SU-DHL-6 (cell line): ENCODE measurements around the gene PSME3IP1.

Experiments
- H2AFZ ChIP-seq: fragments of 200-600 bp; sonication (generic); 2 replicates; pipeline ENCODE4 v1.6.1; 2014; ENCODE audit warnings: low read depth, mild to moderate bottlenecking, moderate library complexity, mixed read lengths, antibody characterized with exemption, low read length; ENCODE audit not compliant: severe bottlenecking
- H3F3A ChIP-seq: fragments of 200-600 bp; shearing (Covaris generic); 2 replicates; pipeline ENCODE4 v1.6.0; 2016; ENCODE audit warnings: antibody characterized with exemption, mild to moderate bottlenecking; ENCODE audit not compliant: insufficient read depth
- H3K27ac ChIP-seq: fragments of 200-600 bp; sonication (generic); 2 replicates; pipeline ENCODE4 v1.5.1; 2016; ENCODE audit warnings: low read depth, mild to moderate bottlenecking, low read length, moderate library complexity, mixed read lengths
- H3K27me3 ChIP-seq: fragments of 200-600 bp; sonication (generic), shearing (Covaris generic); 2 replicates; pipeline ENCODE4 v1.6.0; 2014; ENCODE audit warnings: mild to moderate bottlenecking, low read length
- H3K36me3 ChIP-seq: fragments of 200-600 bp; sonication (generic); 2 replicates; pipeline ENCODE4 v1.6.1; 2014; ENCODE audit warnings: mild to moderate bottlenecking, low read length, mixed read lengths
- H3K4me2 ChIP-seq: fragments of 300-600, 200-600 bp; shearing (Covaris generic), sonication (generic); 2 replicates; pipeline ENCODE4 v1.6.0; 2014; ENCODE audit warnings: low read length, low read depth, mild to moderate bottlenecking; ENCODE audit not compliant: poor library complexity, severe bottlenecking
- H3K4me3 ChIP-seq: fragments of 200-600 bp; sonication (generic); 2 replicates; pipeline ENCODE4 v1.5.1; 2014; ENCODE audit warnings: antibody characterized with exemption, low read length, mild to moderate bottlenecking, mixed read lengths; ENCODE audit not compliant: insufficient read depth, poor library complexity, severe bottlenecking
- H3K79me2 ChIP-seq: fragments of 200-600 bp; sonication (generic); 2 replicates; pipeline ENCODE4 v1.6.1; 2014; ENCODE audit warnings: mild to moderate bottlenecking, low read length, moderate library complexity; ENCODE audit not compliant: insufficient read depth
- H3K9ac ChIP-seq: fragments of 200-600 bp; sonication (generic); 2 replicates; pipeline ENCODE4 v1.7.0; 2014; ENCODE audit warnings: mild to moderate bottlenecking, low read length
- H3K9me2 ChIP-seq: fragments of 200-600 bp; sonication (generic); replicated peaks from 2 replicates; pipeline ENCODE4 v1.6.1; 2014; ENCODE audit warnings: low read length; ENCODE audit not compliant: insufficient read depth
- H3K9me3 ChIP-seq: fragments of 200-600 bp; sonication (generic); 2 replicates; pipeline ENCODE4 v1.6.1; 2014; ENCODE audit warnings: low read length, mixed read lengths; ENCODE audit not compliant: insufficient read depth
- H4K20me1 ChIP-seq: fragments of 200-600 bp; sonication (generic); 2 replicates; pipeline ENCODE4 v1.6.1; 2014; ENCODE audit warnings: low read depth, mild to moderate bottlenecking, antibody characterized with exemption, low read length, moderate library complexity, mixed read lengths
- EZH2phosphoT487 ChIP-seq: fragments of 200-600 bp; sonication (generic), shearing (Covaris generic); conservative IDR thresholded peaks from 2 replicates; pipeline ENCODE4 v1.6.1; 2018; ENCODE audit warnings: mild to moderate bottlenecking, antibody characterized with exemption, low read length, moderate library complexity, mixed read lengths
- TF ChIP-seq, protein P1 (sequence below): fragments of 200-600 bp; sonication (generic); IDR thresholded peaks from one replicate; pipeline ENCODE4 v1.5.1; 2017; ENCODE audit warnings: antibody characterized with exemption, mild to moderate bottlenecking, low read length, moderate library complexity; ENCODE audit not compliant: insufficient read depth, poor library complexity, severe bottlenecking

The PSME3IP1 gene

GRCh38 chr16:57106767-57107166 lies 79.1 kb downstream of the PSME3IP1 start:
- H3F3A ChIP-seq, result no peaks in the 10 kb centered on the region
- no peak overlapping the region for H3K4me2 ChIP-seq
- no peaks in the 10 kb centered on the region for H3K79me2 ChIP-seq
- H3K9ac ChIP-seq, result no peak overlapping the region
- no peaks in the 10 kb centered on the region for H3K27me3 ChIP-seq
- no peaks in the 10 kb centered on the region for H3K36me3 ChIP-seq
- TF ChIP-seq EZH2phosphoT487, result no peak
- TF ChIP-seq, protein P1, sequence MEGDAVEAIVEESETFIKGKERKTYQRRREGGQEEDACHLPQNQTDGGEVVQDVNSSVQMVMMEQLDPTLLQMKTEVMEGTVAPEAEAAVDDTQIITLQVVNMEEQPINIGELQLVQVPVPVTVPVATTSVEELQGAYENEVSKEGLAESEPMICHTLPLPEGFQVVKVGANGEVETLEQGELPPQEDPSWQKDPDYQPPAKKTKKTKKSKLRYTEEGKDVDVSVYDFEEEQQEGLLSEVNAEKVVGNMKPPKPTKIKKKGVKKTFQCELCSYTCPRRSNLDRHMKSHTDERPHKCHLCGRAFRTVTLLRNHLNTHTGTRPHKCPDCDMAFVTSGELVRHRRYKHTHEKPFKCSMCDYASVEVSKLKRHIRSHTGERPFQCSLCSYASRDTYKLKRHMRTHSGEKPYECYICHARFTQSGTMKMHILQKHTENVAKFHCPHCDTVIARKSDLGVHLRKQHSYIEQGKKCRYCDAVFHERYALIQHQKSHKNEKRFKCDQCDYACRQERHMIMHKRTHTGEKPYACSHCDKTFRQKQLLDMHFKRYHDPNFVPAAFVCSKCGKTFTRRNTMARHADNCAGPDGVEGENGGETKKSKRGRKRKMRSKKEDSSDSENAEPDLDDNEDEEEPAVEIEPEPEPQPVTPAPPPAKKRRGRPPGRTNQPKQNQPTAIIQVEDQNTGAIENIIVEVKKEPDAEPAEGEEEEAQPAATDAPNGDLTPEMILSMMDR, result no peak
- H3K9me3 ChIP-seq, result no peaks in the 10 kb centered on the region
- no peaks in the 10 kb centered on the region for H4K20me1 ChIP-seq
- H2AFZ ChIP-seq, result no peak overlapping the region
- no peaks in the 10 kb centered on the region for H3K9me2 ChIP-seq
- H3K4me3 ChIP-seq, result no peak overlapping the region
- no peak overlapping the region for H3K27ac ChIP-seq

- no peak overlapping the region for H2AFZ ChIP-seq
- no peak overlapping the region for H3K27ac ChIP-seq
- no peaks in the 10 kb centered on the region for H4K20me1 ChIP-seq
Observed at GRCh38 chr16:57105184-57105583, 80.7 kb downstream of the PSME3IP1 start.

DNA sequence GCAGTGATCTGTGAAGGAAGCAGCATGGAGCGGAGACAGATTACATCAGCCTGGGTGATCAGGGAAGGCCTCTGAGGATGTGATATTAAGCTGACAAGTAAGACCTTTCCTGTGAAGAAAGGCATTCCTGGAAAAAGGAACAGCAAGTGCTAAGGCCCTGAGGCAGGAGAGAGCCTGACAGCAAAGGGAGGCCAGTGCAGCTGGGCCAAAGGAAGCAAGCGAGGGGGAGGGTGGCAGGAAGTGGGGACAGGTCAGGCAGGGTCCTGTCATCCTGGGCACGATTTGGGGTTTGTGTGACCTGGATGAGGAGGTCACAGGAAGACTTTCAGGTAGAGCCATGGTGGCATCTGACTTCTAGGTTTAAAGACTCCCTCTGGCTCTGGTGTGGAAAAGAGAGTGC lies 81.1 kb downstream of the PSME3IP1 start:
- Histone ChIP-seq H3K79me2 (no peaks in the 10 kb centered on the region), H2AFZ (no peak overlapping the region), H3K9ac (no peak overlapping the region), H3K4me3 (no peak overlapping the region), H3F3A (no peaks in the 10 kb centered on the region), H3K36me3 (no peaks in the 10 kb centered on the region), H3K27me3 (no peaks in the 10 kb centered on the region), H4K20me1 (no peaks in the 10 kb centered on the region), H3K4me2 (no peak overlapping the region), H3K27ac (no peak overlapping the region), H3K9me2 (no peaks in the 10 kb centered on the region), H3K9me3 (no peaks in the 10 kb centered on the region)
- no peak for TF ChIP-seq EZH2phosphoT487
- TF ChIP-seq, protein P1, result no peak

More at GRCh38 chr16:57105184-57105583, 80.7 kb downstream of the PSME3IP1 start:
- Histone ChIP-seq H3K9me2 (no peaks in the 10 kb centered on the region), H3K79me2 (no peaks in the 10 kb centered on the region), H3K9ac (no peak overlapping the region), H3K27me3 (no peaks in the 10 kb centered on the region), H3K4me2 (no peak overlapping the region), H3K9me3 (no peaks in the 10 kb centered on the region), H3K36me3 (no peaks in the 10 kb centered on the region), H3F3A (no peaks in the 10 kb centered on the region), H3K4me3 (no peak overlapping the region)
- TF ChIP-seq, protein P1, result no peak
- no peak for TF ChIP-seq EZH2phosphoT487
